K562 (cell line): ENCODE measurements around the gene HSPA1L. TPM values are rescaled to one million over a fixed set of nuclear protein-coding genes. Genes with fewer than 3 reads are reported as not detected.

Source experiments
- CHD1 ChIP-seq: fragments of 200-600 bp; sonication (generic); IDR thresholded peaks from one replicate; pipeline ENCODE4 v1.6.1; 2012; ENCODE audit warnings: mild to moderate bottlenecking, moderate library complexity, low read length, inconsistent platforms
- FUS ChIP-seq: fragments of 200-400 bp; formaldehyde crosslinking; optimal IDR thresholded peaks from 2 replicates; pipeline ENCODE3; 2017; ENCODE audit warnings: low read depth, low read length
- GMEB1 ChIP-seq: fragments of 250-450 bp; sonication (Bioruptor Pico); IDR thresholded peaks from 2 replicates; pipeline ENCODE4 v1.4.0; 2020; ENCODE audit warnings: mild to moderate bottlenecking
- MYC ChIP-seq, 2 experiments: fragments of 250-450 bp in 1 of 2; sonication (Bioruptor Pico) in 1 of 2; IDR thresholded peaks; 2 replicates each; pipeline versions ENCODE4 v1.5.1 to v1.6.1; 2012 to 2021; ENCODE audit warnings: low read depth in 2 of 2, borderline replicate concordance in 1 of 2, improper control_type of control experiment in 1 of 2, low read length in 1 of 2, mild to moderate bottlenecking in 1 of 2, moderate library complexity in 1 of 2
- PBX2 ChIP-seq, 2 experiments: IDR thresholded peaks in 1 of 2; conservative IDR thresholded peaks in 1 of 2; 2 replicates each; pipeline ENCODE4 v1.6.1; 2016; ENCODE audit warnings: low read depth in 2 of 2, mild to moderate bottlenecking in 1 of 2, missing compliant biosample characterization in 1 of 2, missing genetic modification characterization in 1 of 2, moderate library complexity in 1 of 2
- PHF8 ChIP-seq: fragments of 200-600 bp; sonication (generic); IDR thresholded peaks from 2 replicates; pipeline ENCODE4 v1.6.1; 2012; ENCODE audit warnings: mixed run types, mild to moderate bottlenecking, inconsistent platforms, low read length, moderate library complexity, borderline replicate concordance
- PREB ChIP-seq: sonication (generic); formaldehyde crosslinking; IDR thresholded peaks from 2 replicates; pipeline ENCODE4 v1.8.1; 2023; ENCODE audit warnings: mild to moderate bottlenecking, missing genetic modification reagents
- RBM39 ChIP-seq: fragments of 200-400 bp; formaldehyde crosslinking; optimal IDR thresholded peaks from 2 replicates; pipeline ENCODE3; 2018; ENCODE audit warnings: low read depth, low read length
- polyA plus RNA-seq, 8 experiments: library from polyadenylated mRNA; depleted of rRNA in 4 of 8; stranded (reverse) in 5 of 8; unstranded in 3 of 8; fragments of >200 nt; fragmentation: Nextera tagmentation in 2 of 8; fragmentation: Illumina TruSeq in 1 of 8; extraction: Ambion mirVana in 2 of 8; extraction: Trizol in 1 of 8; gene quantifications; 2 replicates each; pipeline versions ENCODE4 v1.2.1 to v1.2.3, GENCODE V29; 2011 to 2014; ENCODE audit warnings: inconsistent platforms in 1 of 8, missing spikeins in 1 of 8
- total RNA-seq, 7 experiments: library from RNA; depleted of rRNA in 6 of 7; stranded (reverse); fragments of >200 nt in 6 of 7; fragmentation: Illumina TruSeq in 2 of 7; extraction: Trizol in 2 of 7; gene quantifications; 2 replicates each; pipeline versions ENCODE4 v1.2.1 to v1.2.3, GENCODE V29; 2011 to 2021; ENCODE audit warnings: low replicate concordance in 1 of 7
- TF ChIP-seq, protein P1 (sequence below), 2 experiments: fragments of 450-650 bp in 1 of 2; sonication (generic) in 1 of 2; formaldehyde crosslinking in 1 of 2; IDR thresholded peaks; 2 replicates each; pipeline versions ENCODE4 v1.7.1 to v1.9.0; 2016 to 2022; ENCODE audit warnings: inconsistent platforms in 1 of 2, mild to moderate bottlenecking in 1 of 2, missing genetic modification reagents in 1 of 2

HSPA1L gene
- total and polyA plus RNA-seq, 9 of the 15 experiments (the other 6 are each of a cell fraction or from before 2014, with no cell fraction given), result 0.14 to 2.1 (median 1.3) TPM

DNA sequence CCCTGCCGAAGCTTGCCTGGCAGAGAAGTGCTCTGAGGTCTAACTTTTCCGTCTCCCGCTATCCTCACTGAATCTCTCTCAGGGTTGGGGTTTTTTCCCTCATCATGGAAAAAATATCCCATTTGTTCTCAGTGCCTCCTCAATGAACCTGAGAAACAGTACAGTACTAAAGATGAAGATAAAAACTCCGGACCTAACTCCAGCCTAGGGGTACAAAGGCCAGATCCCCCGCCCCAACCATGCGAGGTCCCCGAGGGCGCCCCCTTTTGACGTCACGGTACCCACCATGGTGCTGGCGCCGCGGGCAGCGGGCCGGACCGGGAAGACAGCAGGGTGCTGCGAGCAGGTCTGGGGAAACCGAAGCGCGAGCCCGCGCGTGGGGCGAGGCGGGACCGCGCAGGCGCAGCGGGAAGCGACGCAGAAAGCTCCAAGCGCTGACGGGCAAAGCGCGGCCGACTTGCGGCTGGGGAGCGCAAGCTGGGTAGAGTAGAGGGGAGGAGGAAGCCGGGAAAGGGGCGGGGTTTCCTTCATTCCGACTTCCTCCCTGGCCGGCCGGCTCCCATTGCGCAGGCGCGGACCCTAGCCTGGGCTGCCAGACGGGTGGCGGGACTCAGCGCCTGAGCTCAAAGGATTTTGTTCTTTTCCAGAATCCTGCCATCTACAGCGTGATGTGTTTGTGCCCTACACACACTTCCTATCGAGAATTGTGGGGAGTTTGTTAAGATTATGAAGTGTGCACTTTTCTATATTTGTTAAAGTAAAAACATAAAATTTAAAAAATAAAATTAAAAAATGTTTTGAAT is 8.4 kb downstream of the HSPA1L start, which contains the start of gene LSM2 (continued):
- TF ChIP-seq PBX2 (CRISPR knock-in tag; IDR thresholded peaks at IDR 0.05; ENCODE audit: low read depth) (no peak), PBX2 (tag; conservative IDR thresholded peaks at IDR 0.05; ENCODE audit: low read depth) (no peak), PHF8 (peak; percentile 96), CHD1 (no peak), GMEB1 (CRISPR knock-in tag) (peak; percentile 63), PREB (CRISPR knock-in tag) (peak; percentile 17; the same call in 1 of the 2 replicates), FUS (peak; percentile 56), MYC (IDR thresholded peaks at IDR 0.05; ENCODE audit: low read depth, low read length) (peak; percentile 94), MYC (CRISPR knock-in tag; IDR thresholded peaks at IDR 0.05; ENCODE audit: borderline replicate concordance, low read depth) (no peak; the same call in 1 of the 2 replicates), RBM39 (no peak)
- TF ChIP-seq, protein P1, sequence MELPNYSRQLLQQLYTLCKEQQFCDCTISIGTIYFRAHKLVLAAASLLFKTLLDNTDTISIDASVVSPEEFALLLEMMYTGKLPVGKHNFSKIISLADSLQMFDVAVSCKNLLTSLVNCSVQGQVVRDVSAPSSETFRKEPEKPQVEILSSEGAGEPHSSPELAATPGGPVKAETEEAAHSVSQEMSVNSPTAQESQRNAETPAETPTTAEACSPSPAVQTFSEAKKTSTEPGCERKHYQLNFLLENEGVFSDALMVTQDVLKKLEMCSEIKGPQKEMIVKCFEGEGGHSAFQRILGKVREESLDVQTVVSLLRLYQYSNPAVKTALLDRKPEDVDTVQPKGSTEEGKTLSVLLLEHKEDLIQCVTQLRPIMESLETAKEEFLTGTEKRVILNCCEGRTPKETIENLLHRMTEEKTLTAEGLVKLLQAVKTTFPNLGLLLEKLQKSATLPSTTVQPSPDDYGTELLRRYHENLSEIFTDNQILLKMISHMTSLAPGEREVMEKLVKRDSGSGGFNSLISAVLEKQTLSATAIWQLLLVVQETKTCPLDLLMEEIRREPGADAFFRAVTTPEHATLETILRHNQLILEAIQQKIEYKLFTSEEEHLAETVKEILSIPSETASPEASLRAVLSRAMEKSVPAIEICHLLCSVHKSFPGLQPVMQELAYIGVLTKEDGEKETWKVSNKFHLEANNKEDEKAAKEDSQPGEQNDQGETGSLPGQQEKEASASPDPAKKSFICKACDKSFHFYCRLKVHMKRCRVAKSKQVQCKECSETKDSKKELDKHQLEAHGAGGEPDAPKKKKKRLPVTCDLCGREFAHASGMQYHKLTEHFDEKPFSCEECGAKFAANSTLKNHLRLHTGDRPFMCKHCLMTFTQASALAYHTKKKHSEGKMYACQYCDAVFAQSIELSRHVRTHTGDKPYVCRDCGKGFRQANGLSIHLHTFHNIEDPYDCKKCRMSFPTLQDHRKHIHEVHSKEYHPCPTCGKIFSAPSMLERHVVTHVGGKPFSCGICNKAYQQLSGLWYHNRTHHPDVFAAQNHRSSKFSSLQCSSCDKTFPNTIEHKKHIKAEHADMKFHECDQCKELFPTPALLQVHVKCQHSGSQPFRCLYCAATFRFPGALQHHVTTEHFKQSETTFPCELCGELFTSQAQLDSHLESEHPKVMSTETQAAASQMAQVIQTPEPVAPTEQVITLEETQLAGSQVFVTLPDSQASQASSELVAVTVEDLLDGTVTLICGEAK (IDR thresholded peaks at IDR 0.05), result peak; percentile 73
- TF ChIP-seq, protein P1 (CRISPR knock-in tag; IDR thresholded peaks at IDR 0.05), result no peak
